GM21423 (cell line): ENCODE measurements around the gene WDR54.

Source experiments
- ATAC-seq: cut with Tn5 transposase; IDR thresholded peaks from one replicate; pipeline ENCODE4 v1.9.1; 2021; ENCODE audit warnings: mild to moderate bottlenecking, moderate library complexity; ENCODE audit not compliant: unreplicated experiment

Gene WDR54, protein sequence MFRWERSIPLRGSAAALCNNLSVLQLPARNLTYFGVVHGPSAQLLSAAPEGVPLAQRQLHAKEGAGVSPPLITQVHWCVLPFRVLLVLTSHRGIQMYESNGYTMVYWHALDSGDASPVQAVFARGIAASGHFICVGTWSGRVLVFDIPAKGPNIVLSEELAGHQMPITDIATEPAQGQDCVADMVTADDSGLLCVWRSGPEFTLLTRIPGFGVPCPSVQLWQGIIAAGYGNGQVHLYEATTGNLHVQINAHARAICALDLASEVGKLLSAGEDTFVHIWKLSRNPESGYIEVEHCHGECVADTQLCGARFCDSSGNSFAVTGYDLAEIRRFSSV

DNA sequence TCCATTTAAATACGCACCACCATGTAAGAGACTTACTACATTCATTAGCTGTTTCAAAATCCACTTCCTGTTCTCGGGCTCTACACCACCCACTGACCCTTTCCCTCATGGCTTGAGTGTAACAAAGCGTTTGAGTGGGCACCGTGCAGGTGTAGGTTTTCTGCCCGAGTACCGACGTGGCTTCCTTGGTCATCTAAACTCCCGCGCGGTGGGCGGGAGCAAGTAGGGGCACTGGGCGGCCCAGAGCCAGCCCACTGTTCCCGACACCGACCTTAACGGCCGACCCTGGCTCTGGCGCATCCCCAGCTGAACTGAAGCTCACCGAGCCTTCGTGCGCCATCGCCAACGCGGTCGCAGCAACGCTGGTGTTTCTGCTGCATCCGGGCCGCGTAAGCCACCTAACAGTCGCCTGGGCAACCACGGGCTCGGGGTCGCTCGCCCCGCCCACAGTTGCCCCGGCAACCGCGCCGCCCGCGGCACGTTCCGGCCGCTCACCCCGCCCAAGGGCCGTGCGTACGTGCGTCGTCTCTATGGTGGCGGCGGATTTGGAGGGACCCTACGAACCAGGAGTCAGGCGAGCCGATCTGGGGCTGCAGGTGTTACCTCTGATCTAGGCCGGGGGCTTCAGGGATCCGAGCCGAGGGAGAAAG is at the start of gene WDR54, which contains the start of gene C2orf81:
WDR54 (plus strand) TSS at position 510 of the 650 bp plus-strand sequence. CDS start 424 bp downstream, outside the sequence.
C2orf81 (minus strand) TSS at position 399 of the 650 bp plus-strand sequence; CDS start at position 340, 59 bp downstream.
- ATAC-seq = peak; percentile 90

DNA sequence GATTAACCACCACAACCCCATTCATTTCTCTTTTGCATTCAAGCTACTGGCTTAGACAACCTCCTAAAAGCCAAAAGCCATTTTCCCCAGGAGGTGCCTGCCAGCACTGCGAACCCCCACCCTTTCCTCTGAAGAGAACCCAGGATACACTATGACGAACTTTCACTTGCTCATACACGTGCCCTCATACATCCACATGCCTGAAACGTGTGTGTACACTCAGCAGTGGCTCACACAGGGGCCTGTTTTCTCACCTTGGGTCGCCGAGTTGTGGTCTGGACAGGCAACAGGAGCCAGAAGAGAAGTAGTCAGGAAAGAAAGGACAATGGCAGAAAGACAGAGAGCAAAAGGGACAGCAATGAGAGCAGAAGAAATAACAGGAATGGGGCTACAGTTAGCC is 48.9 kb upstream of the WDR54 start:
- no peak for ATAC-seq

DNA sequence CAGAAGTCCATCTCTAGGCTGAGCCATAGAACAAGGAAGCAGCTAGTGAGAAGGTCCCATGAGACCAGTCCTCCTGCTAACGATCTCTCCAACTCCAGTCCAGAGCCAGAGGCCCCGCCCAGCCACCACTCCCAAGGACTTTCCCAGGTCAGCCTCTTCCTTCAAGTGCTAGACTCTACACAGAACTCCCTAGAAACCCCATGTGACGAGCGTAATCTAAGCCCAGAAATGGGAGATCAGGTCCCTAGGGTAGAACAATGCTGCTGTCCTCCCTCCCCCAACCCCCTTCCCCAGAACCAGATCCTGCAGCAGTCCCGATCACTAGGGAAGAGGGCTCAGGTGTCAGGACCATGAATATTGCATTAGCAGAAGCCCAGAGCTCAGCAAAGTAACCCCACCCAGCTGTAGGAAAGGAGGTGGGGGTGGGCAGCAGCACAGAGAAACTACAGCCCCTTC is 48.3 kb upstream of the WDR54 start:
- no peak for ATAC-seq

DNA sequence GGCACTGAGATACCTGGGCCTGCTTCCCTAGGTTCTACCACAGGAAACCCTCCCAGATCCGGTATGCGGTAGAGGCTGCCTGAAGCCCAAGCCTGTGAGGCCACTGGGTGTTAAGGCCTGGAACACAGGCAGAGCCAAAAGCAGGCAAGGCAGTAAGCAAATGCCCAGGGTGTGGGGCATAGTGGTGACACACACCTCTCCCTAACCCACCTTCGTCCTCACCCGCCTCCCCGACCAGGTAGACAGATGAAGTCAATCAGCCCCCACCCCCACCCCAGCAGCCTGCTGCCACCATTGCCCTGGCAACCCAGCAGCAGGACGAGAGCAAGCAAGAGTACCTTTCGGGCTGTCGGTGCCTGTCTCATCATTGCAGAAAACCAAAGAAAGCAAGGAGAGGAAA is 47.5 kb upstream of the WDR54 start:
- no peak for ATAC-seq

DNA sequence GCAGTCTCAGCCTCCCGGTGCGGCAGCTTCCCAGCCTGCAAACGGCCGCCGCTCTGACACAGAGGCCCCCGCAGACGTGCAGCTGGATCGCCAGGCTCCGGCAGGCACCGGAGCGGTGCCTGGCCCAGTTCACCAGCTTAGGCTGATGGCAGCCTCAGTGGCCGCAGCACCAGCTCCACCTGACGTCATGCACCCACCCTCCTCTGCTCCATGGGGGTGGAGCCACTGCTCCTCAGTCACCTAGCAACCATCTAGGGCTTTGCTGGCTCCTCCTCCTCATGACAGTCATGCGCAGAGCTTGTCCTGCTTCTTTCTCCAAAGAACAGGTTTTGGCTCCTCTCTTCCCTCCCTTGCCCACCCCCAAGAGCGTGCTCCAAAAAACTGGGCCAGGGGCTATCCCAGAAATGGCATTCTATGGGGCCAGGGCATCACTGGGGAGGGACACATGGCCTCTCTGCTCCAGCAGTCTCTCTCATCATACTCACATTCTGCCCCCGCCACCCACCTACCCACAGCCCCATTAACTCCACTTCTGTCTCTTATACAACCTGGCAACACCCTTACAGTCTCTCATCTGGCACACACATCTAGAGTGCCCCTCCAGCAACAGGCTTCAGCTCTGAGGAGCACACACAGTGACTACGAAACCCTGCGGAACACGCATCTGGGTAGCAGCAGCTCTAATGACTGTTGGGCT is 46.9 kb upstream of the WDR54 start:
- ATAC-seq = no peak

DNA sequence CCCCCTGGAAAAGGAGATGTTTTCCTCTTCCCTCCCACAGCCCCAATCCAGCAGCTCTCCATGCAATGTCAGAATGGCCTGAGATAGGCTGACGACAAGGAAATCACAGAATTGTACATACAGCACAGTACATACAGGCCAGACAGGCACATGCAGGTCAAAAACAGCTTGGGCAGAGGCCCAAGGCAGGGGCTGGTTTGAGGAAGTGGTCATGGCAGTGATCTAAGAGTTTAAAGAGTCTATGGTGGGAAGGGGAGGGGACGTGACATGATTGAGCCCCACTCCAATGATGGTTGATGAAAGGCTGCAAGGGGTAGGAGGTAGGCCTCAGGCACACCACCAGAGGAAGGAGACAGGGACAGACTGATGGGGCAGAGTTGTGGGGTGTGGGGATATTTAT is 45.7 kb upstream of the WDR54 start:
- ATAC-seq = no peak

DNA sequence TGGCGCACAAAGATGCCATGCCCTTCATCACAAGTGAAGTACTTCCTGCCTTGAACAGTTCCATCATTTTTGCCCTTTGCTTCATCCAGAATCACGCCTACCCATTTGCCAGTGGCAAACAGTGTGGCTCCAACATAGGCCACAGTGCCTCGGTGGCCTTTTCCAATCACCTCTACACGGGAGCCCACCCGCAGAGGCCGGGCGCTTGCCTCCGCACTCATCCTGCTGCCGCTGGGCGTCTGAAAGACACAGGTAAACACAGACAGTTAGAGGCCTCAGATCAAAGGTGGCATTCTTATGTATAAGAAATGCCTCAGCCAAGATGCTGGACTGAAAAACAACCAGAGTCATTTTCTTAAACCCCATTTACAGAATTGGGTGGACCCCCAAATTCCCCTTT is 43.5 kb upstream of the WDR54 start:
- no peak for ATAC-seq

DNA sequence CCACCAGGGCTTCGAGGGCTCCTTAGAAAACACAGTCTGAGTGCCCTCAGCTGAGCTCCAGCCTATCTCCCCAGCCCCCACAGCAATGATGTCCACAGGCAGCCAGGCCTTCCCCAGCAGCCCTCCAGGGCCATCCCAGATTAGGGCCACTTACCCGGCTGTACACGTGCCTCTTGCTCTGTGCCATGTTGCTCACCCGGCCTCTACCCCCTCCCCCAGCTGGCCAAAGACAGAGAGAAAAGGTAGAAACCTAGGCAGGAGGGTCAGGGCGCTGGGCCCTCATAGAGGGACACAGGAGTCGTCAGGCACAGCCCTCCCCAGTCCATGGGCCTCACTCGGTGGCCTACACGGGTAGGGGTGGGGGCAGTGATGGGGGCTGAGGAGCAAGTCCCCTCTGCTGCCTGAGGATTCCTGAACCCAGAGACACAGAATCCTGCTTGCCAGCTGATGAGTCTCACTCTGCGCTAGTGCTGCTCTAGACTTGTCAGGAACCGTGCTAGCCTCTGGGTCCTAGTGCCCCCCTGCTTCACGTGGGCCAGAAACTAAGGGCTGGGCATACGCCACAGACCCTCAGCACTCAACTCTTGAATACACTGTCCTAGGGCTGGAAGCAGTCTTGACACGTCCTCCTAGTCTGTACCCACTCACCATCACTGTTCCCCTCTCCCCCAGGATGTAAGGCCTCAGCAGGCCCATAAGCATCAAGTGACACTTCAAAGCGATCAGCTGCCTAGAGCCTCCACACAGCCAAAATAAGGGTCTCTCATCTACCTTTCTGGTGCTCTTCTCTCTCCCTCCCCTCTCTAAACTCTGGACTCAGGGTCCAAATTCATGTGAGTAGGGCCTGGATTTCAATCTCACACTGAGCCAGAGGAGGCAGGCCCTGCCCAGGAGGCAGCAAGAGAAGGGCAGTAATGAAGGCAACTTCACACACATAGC is 41.4 kb upstream of the WDR54 start, which contains the start of gene DCTN1:
DCTN1 (minus strand) TSS at position 461 of the 939 bp plus-strand sequence; CDS start at position 187, 274 bp downstream.
- ATAC-seq = no peak

DNA sequence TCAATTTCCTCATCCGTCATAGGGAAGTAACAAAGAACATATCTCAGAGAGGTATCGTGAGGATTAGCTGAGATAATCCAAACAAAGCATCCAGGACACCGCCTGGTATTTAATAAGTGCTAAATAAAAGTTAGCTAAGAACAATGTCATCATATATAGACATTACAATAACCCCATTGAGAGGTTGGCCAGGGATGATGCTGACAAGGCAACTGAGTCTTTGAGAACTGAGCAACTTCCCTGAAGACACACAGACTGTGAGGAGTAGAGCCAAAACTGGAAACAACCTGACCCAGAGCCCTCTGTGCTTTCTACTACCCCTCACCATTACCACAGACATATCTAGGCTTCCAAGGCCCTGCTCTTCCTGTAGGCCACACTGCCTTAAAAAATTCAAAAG is 39.8 kb upstream of the WDR54 start:
- ATAC-seq = no peak

DNA sequence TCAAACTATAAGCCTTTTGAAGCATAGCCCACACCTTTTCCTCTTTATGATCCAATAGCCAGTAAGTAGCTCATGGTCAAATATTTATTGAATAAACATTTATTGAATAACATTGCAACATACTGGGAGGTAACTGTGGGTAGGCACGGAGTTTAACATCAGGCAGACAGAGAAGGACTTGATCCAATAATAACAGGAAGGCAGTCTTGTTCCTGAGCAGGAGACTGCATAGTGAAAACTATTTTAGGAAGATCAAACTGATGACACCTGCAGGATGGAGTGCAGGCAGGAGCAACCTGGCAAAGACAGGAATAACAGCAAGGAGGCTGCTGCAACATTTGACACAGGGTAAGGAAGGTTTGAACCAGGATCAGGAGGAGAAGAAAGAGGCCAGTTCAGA is 38.3 kb upstream of the WDR54 start:
- ATAC-seq = no peak

DNA sequence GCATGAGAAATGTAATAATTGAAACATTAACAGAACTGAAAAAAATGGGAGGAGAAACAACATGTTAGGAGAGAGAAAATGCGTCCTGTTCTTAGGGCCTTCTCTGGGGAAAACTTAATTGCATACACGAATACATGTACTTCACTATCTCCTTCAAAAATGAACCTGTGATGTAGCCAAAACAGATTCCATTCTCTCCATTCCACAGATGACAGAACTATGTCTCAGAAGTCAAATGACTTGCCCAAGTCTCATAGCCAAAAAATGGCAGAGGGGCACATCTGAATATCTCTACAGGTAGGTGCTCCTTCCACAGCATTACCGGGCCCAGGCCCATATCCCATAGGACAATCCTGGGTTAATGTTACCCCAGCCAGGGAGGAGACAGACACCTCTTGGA is 37.5 kb upstream of the WDR54 start:
- no peak for ATAC-seq

DNA sequence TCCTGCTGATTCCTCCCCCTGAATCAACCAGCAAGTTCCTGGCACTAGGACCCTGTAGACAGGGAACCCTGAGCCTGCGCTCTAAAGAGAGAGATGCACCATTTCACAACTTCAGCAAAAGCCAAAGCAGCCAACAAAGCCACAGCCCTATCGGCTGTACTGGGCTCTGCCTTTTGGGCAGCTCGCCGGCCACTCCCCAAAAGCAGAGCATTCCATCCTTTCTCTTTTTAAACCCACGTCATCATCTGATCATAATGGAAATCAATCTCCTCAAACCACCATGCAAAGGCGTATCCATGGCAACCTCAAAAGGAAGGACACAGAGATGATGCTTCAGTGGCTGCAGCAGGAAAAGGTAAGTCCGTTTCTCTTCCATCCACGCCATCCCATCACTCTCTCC is 36.1 kb upstream of the WDR54 start:
- no peak for ATAC-seq

DNA sequence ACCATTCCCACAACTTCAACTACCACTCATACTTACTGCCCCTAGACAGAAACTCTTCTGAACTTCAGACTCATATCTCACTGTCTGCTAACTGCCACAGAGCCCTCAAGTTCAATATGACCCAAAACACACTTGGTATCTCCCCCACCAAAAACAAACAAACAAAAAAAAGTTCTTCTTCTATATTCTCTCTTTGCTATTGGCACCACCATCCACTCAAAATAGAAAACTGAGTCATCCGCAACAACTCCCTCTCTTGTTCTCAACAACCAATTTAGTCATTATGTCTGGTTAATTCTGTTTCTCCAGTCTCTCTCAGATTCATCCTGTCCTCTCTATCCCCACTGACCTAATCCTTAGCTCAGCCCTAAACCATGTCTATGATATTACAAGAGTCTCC is 34.2 kb upstream of the WDR54 start:
- ATAC-seq = no peak

DNA sequence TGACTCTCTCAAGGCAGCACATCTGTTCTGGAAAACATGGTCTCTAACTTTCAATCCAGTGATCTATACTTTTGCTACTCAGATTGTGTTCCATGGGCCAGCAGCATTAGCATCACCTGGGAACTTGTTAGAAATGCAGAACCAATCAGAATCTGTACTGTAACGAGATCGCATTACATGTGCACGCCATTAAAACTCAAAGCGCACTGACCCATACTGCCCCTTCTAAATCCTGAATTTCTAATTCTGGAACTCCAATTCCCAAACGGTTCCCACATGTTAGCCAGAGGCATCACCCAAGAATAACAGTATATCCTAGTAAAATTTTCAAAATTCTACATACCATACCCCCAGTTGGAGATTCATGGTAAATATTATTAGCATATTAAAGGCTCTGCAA is 30.9 kb upstream of the WDR54 start:
- ATAC-seq = no peak

DNA sequence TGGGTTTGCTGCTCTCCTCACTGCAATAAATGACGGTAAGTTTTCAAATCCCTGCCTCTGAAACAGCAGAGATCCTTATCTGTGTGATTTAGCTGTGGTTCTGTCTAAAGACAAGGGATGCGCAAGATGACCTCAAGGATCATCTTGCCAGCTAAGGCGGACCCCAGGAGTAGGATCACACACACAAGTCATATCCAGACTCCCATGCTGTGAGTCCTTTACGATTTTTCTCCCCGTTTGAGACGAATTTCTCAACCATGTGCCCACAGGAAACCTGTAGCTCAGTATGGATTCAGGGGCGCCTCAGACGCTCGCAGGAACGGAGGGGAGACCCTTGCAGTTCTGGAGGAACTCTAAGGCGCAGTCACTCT is 30.3 kb upstream of the WDR54 start:
- ATAC-seq = peak; percentile 13

DNA sequence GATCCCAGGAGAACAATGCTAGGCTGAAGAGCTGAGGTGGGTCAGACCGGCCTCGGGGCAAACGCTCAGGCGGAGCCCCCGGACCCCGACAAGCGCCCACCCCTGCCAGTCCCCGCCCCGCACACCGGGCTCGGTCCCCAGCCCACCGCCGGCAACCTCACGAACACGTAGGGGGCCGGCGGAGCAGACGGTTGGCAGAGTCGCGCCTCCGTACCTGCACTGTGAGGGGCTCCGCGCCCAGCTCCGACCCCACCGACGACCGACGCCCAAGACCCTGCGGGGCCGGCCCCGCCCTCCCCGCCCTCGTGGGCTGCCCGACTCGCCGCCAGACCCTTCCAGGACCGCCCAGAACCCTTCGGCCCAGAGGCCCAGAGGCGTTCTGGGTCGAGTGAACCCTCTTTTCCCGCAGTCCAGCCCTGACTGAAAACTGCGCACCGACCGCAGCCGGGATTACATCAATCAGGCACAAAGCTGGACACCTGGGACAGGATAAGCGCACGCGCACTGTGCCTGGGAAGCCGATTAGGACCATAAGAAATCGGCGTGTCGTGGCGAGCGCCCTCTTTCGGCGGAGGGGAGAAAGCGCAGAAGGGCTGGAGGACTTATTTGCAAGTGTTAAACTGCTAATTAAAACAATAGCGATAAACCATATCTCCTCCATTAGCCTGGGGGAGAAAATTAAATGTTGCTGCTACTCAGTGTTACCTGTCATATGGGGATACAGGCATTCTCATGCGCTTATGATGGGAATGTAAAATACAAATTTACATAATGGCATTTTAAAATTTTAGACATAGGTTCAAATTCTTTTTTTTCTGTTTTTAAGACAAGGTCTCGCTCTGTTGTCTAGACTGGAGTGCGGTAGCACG is 29.7 kb upstream of the WDR54 start:
- ATAC-seq = peak; percentile 66

DNA sequence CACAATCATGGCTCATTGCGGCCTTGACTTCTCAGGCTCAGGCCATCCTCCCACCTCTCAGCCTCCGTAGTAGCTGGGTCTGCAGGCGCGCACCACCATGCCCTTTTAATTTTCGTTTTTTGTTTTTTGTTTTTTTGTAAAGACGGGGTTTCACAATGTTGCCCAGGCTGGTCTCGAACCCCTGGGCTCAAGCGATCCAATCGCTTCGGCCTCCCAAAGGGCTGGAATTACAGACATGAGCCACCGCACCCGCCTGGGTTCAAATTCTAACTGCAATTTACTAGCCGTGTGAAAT is 29.1 kb upstream of the WDR54 start:
- ATAC-seq = no peak

DNA sequence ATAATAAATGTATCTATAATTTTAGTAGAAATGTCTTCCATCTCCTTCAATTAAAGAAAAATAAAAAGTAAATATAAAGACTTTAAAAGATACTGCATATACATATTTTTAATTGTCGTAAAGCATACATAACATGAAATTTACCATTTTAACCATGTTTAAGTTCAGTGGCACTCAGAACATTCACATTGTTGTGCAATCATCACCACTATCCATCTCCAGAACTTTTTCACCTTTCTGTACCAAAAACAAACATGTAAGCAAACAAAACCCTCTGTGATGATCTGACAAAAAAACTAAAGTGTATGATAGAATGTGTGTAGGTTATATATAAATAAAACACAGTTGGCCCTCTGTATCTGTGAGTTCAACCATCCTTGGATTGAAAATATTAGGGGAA is 28.0 kb upstream of the WDR54 start:
- no peak for ATAC-seq

DNA sequence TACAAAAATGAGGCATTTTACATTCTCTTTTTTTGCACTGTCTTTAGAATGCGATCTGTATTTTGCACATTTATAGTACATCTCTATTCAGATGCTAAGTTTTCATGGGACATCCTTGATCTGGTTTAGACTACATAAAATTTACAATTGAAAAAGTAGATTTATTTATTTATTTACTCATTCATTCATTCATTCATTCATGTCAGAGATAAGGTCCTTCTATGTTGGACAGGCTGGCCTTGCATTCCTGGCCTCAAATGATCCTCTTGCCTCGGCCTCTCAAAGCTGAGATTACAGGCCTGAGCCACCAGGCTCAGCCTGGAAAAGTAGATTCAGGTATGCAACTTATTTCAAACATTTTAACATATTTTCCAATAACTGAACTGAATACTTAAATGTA is 25.4 kb upstream of the WDR54 start:
- ATAC-seq = no peak

DNA sequence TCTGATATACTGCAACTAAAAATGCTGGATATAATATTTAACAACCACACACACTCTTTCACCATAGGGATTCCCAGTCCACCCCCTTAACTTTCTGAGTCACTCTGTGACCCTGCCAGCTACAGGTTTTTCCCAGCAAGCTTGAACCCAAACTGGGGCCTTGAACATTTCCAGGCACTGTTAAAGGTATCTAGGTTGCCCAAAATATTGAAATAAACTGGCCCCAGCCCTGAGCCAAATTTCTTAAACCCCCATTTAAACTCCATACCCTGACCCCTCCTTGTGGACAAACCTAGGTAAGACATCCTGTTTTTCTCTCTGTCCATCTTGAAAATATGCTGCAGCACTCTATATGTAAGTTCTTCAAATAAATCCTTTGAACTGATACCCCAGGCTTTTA is 21.7 kb upstream of the WDR54 start:
- no peak for ATAC-seq
